Upper lobe of left lung (tissue), 4 donors: ENCODE measurements around the gene CPSF7.

ENCODE experiments used
- EP300 ChIP-seq, 4 donors: sonication (generic); formaldehyde crosslinking; IDR thresholded peaks; one replicate each; pipeline ENCODE4 v1.5.1; 2017; ENCODE audit warnings: antibody characterized with exemption in 4 of 4, control low read depth in 2 of 4
- POLR2A ChIP-seq, 4 donors: fragments of 450-650 bp; IDR thresholded peaks; one replicate each; pipeline ENCODE4 v1.5.1; 2016 to 2017; ENCODE audit warnings: antibody characterized with exemption in 4 of 4, mild to moderate bottlenecking in 2 of 4
- POLR2AphosphoS5 ChIP-seq, 2 donors: sonication (generic); formaldehyde crosslinking; IDR thresholded peaks; one replicate each; pipeline ENCODE4 v1.5.1; 2017; ENCODE audit warnings: antibody characterized with exemption in 2 of 2
- TF ChIP-seq, protein P1 (sequence below), 6 experiments: fragments of 450-650 bp in 4 of 6; fragments of 200-600 bp in 2 of 6; sonication (generic) in 2 of 6; IDR thresholded peaks; one replicate each; pipeline ENCODE4 v1.5.1; 2016 to 2019; ENCODE audit warnings: antibody characterized with exemption in 6 of 6

- TF ChIP-seq, protein P1, sequence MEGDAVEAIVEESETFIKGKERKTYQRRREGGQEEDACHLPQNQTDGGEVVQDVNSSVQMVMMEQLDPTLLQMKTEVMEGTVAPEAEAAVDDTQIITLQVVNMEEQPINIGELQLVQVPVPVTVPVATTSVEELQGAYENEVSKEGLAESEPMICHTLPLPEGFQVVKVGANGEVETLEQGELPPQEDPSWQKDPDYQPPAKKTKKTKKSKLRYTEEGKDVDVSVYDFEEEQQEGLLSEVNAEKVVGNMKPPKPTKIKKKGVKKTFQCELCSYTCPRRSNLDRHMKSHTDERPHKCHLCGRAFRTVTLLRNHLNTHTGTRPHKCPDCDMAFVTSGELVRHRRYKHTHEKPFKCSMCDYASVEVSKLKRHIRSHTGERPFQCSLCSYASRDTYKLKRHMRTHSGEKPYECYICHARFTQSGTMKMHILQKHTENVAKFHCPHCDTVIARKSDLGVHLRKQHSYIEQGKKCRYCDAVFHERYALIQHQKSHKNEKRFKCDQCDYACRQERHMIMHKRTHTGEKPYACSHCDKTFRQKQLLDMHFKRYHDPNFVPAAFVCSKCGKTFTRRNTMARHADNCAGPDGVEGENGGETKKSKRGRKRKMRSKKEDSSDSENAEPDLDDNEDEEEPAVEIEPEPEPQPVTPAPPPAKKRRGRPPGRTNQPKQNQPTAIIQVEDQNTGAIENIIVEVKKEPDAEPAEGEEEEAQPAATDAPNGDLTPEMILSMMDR (IDR thresholded peaks at IDR 0.05) = no peak
- TF ChIP-seq POLR2A (IDR thresholded peaks at IDR 0.05) (no peak), POLR2AphosphoS5 (IDR thresholded peaks at IDR 0.05) (no peak), EP300 (IDR thresholded peaks at IDR 0.05) (no peak)
Measured at GRCh38 chr11:61472868-61473267, 43.1 kb upstream of the CPSF7 start.
